ENCODE data around the gene NDUFA12.

NDUFA12 gene

GRCh38 chr12:94941440-94941862 is 62.0 kb downstream of the NDUFA12 start (continued):
- TF ChIP-seq ZNF513 (tag by site-specific recombination; IDR thresholded peaks at IDR 0.05) (no peak), HOXC10 (CRISPR knock-in tag; IDR thresholded peaks at IDR 0.05) (no peak), ZBTB1 (tag by site-specific recombination; IDR thresholded peaks at IDR 0.05) (no peak), ZNF677 (tag by site-specific recombination; IDR thresholded peaks at IDR 0.05) (no peak), ZNF560 (tag by site-specific recombination; IDR thresholded peaks at IDR 0.05; ENCODE audit: borderline replicate concordance) (no peak), ZIC2 (tag by site-specific recombination; IDR thresholded peaks at IDR 0.05) (no peak), ZNF654 (tag by site-specific recombination; IDR thresholded peaks at IDR 0.05; ENCODE audit: low read depth) (no peak), ZNF16 (tag by site-specific recombination; IDR thresholded peaks at IDR 0.05; ENCODE audit: low read depth) (no peak), ZNF26 (tag by site-specific recombination; IDR thresholded peaks at IDR 0.05) (no peak), ZNF391 (tag by site-specific recombination; IDR thresholded peaks at IDR 0.05; ENCODE audit: borderline replicate concordance, low read depth) (no peak), SP3 (tag by site-specific recombination; IDR thresholded peaks at IDR 0.05) (no peak), ZBTB21 (tag by site-specific recombination; IDR thresholded peaks at IDR 0.05) (peak; percentile 53; the same call in 1 of the 2 replicates), ZNF48 (tag by site-specific recombination; IDR thresholded peaks at IDR 0.05) (no peak), ZNF311 (tag by site-specific recombination; IDR thresholded peaks at IDR 0.05; ENCODE audit: borderline replicate concordance) (no peak), ZNF473 (tag by site-specific recombination; IDR thresholded peaks at IDR 0.05) (no peak), ZNF350 (tag by site-specific recombination; IDR thresholded peaks at IDR 0.05) (no peak), ZNF132 (tag by site-specific recombination; IDR thresholded peaks at IDR 0.05; ENCODE audit: borderline replicate concordance) (no peak), ZNF184 (tag by site-specific recombination; IDR thresholded peaks at IDR 0.05) (no peak), ZNF221 (tag by site-specific recombination; IDR thresholded peaks at IDR 0.05; ENCODE audit: borderline replicate concordance) (no peak), EGR2 (tag by site-specific recombination; IDR thresholded peaks at IDR 0.05; ENCODE audit: low read depth) (no peak), YY2 (tag by site-specific recombination; IDR thresholded peaks at IDR 0.05) (no peak), ZSCAN5A (tag by site-specific recombination; IDR thresholded peaks at IDR 0.05) (no peak), ZBTB44 (tag by site-specific recombination; IDR thresholded peaks at IDR 0.05) (peak; percentile 57; the same call in 1 of the 2 replicates), HIC1 (tag by site-specific recombination; IDR thresholded peaks at IDR 0.05) (no peak), ZNF174 (tag by site-specific recombination; IDR thresholded peaks at IDR 0.05) (no peak), INSM2 (tag by site-specific recombination; IDR thresholded peaks at IDR 0.05) (no peak), ZNF777 (tag by site-specific recombination; IDR thresholded peaks at IDR 0.05; ENCODE audit: borderline replicate concordance) (no peak), MEIS1 (CRISPR knock-in tag; IDR thresholded peaks at IDR 0.05; ENCODE audit: borderline replicate concordance) (0 out of 2 replicates have a peak, but pooled peaks have one; percentile 12), ZNF626 (tag by site-specific recombination; IDR thresholded peaks at IDR 0.05) (no peak), ZNF398 (tag by site-specific recombination; IDR thresholded peaks at IDR 0.05) (no peak)
